Fibroblast of skin of scalp (primary cell): ENCODE measurements around the gene C3.
"Not testable (repeated sequence)": the region's sequence is repeated elsewhere in the genome, so short reads cannot be mapped to it uniquely, and the experiment has no call there.

ENCODE experiments used
- DNase-seq: peaks from one replicate; pipeline ENCODE4 v3.0.0-alpha.2; 2013

The C3 gene

DNA sequence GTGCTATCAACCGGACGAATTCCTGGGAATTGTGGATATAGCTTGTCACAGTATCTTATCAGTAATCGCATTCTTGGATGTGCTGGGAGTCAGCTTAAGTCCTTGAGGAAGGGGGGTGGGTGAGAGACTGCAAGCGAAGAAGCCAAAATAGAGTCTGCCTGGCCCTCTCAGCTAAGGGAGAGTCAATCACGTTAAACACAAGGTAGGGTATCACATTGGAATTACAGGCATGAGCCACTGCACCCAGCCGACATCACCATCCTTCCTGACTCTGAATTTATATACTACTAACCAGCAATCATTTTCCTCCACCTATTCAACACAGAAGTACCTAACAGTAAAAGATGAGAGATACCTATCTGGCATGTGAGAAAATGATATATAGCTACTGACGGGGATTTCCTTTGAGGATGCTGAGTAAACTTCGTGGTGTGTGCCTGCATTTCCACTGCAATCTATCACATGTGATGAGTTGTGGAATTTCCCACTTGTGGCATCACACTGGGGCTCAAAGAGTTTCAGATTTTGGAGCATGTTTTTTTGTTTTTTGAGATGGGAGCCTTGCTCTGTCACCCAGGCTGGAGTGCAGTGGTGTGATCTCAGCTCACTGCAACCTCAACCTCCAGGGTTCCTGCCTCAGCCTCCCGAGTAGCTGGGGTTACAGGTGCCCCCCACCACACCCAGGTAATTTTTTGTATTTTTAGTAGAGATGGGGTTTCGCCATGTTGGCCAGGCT lies 58.8 kb downstream of the C3 start:
- not testable (repeated sequence) for DNase-seq

GRCh38 chr19:6660930-6661329 lies 59.5 kb downstream of the C3 start:
- DNase-seq: no peak

- not testable (repeated sequence) for DNase-seq
These were observed 64.1 kb downstream of the C3 start for GRCh38 chr19:6656390-6656789.

DNA sequence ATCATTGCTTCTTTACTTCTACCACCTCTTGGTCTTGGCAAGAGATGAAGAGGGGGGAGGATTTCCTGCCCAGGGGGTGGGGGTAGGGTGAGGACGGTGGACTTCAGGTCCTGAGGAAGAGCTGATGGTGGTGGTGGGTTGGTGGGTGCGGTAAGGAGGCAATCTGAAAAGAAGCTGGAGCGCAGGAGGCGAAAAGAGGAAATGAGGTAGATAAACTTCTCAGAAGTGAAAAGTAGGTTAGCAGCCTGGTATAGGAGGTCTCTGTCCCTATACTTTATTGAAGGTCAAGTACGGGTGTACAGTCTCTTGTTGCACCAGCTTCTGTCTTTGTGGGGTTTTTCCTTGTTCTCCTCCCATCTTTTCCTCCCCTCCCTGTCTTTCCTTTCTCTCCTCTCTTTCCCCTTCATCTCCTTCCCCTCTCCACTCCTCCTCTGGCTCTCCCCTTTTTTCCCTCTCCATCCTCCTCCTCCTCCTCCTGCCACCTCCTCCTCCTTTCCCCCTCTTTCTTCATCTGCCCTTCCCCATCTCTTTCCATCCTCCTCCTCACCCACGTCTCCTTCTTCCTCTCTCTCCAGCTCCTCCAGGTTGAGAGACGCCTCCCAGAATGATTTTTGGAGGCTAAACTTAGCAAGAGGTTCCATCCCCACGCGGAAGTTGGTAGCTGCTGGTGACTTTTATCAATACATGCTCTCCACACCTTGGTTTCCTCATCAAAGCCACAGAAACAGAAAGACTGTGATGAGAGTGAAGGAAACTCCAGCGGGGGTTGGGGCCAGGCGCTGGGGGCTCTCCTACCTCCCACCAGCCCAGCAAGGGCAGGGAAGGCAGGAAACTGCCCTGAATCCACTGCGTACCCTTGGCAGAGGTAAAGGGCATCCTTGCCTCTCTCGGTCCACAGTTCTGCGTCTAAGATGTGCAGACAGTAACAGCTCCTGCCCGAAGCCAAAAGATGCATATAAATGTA lies 65.8 kb downstream of the C3 start:
- DNase-seq: no peak

GRCh38 chr19:6652805-6653094 lies 67.7 kb downstream of the C3 start:
- no peak for DNase-seq

GRCh38 chr19:6651965-6652804 lies 68.3 kb downstream of the C3 start:
- DNase-seq: no peak

DNA sequence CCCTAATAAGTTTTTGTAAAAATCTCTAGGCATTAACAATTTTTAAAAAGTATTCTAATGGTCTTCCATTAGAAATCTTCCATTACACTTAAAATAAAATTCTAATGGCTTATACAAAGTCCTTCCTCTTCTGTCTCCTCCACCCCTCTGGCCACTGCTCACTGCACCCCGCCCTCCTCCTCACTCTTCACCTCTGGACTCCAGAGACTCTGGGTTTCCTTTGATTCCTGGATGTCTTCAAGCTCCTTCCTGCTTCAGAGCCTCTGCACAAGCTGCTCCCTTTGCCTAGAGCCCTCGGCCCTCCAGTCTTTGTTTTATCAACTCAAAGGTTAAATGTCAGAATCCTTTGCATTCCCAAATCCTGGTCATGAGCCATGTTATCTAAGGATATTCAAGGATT lies 71.3 kb downstream of the C3 start:
- DNase-seq: no peak

- DNase-seq: no peak
These were observed 72.2 kb downstream of the C3 start for GRCh38 chr19:6648141-6648715.

DNA sequence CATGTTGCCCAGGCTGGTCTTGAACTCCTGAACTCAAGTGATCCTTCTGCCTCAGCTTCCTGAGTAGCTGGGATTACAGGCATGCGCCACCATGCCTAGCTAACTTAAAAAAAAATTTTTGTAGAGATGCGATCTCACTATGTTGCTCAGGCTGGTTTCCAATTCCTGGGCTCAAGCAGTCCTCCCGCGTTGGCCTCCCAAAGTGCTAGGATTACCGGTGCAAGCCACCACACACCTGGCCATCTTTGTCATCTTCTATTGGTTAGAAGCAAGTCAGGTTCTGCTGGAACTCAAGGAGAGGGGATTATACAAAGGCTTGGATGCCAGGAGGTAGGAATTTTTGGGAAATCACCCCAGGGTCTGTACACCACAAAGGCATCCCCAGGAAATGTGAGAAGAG lies 75.7 kb downstream of the C3 start:
- no peak for DNase-seq

DNA sequence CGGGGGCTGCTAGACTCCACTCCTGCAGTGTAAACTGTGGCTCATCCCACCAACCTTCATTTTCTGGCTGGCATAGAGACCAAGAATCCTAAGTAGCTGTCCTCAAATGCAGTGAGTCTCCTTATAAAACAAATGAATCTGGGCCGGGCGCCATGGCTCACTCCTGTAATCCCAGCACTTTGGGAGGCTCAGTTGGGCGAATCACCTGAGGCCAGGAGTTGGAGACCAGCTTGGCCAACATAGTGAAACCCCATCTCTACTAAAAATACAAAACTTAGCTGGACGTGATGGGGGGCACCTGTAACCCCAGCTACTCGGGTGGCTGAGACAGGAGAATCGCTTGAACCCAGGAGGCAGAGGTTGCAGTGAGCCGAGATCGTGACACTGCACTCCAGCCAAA lies 80.1 kb downstream of the C3 start:
- not testable (repeated sequence) for DNase-seq

- DNase-seq: no peak
These were observed 81.0 kb downstream of the C3 start for GRCh38 chr19:6639439-6639838.

GRCh38 chr19:6633456-6633813 lies 87.0 kb downstream of the C3 start:
- DNase-seq: not testable (repeated sequence)

GRCh38 chr19:6632747-6633455 lies 87.5 kb downstream of the C3 start:
- DNase-seq: peak; percentile 71

DNA sequence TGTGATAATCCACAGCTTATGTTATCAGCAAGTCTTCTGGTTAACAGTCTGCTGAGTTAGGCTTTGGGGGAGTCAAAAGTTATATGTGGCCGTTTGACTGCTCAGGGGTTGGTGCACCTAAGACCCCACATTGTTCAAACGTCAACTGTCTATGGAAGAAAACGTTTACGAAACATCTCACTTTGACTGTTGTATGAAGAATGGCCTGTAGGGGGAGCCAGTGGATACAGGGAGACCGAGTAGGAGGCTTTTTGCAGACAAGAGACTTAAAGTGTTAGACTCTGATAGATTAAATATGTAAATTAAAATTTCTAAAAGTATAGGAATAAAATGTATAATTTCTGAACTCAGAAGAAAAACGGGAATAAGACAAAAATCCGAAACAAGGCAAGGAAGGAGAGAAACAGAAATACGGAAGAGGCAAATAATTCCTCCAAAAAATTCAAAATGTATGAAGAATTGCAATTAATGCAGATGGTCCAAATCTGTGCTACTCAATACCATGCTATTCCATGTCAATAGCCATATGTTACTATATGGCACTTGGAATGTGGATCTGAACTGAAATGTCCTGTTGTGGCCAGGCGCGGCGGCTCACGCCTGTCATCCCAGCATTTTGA lies 88.3 kb downstream of the C3 start:
- DNase-seq: peak; percentile 67
